Choroid plexus epithelial cell (primary cell): ENCODE results near the gene TRIP6.
"Not testable (repeated sequence)": the region's sequence is repeated elsewhere in the genome, so short reads cannot be mapped to it uniquely, and the experiment has no call there.

ENCODE experiments used
- DNase-seq: peaks from one replicate; pipeline ENCODE4 v3.0.0-alpha.2; 2010; ENCODE audit warnings: low read depth
- H3K4me3 ChIP-seq: 2 replicates; pipeline ENCODE4 v1.5.1; 2011; ENCODE audit warnings: low read depth, mild to moderate bottlenecking, control low read depth, low read length, moderate library complexity
- CTCF ChIP-seq: conservative IDR thresholded peaks from 2 replicates; pipeline ENCODE4 v1.5.1; 2011; ENCODE audit warnings: low read depth, mild to moderate bottlenecking, control low read depth, inconsistent platforms, low read length, moderate library complexity

The TRIP6 gene

GRCh38 chr7:100839361-100839760, 27.8 kb upstream of the TRIP6 start:
- no peak for DNase-seq
- H3K4me3 ChIP-seq, result no peak overlapping the region
- no peak for TF ChIP-seq CTCF

- TF ChIP-seq CTCF, result no peak
- DNase-seq, result no peak
- H3K4me3 ChIP-seq, result no peak overlapping the region
Measured at GRCh38 chr7:100840470-100841100, 26.6 kb upstream of the TRIP6 start.

GRCh38 chr7:100847360-100847759, 19.8 kb upstream of the TRIP6 start:
- H3K4me3 ChIP-seq, result no peak overlapping the region
- no peak for TF ChIP-seq CTCF
- no peak for DNase-seq

- TF ChIP-seq CTCF, result peak; percentile 95
- peak; percentile 93 for DNase-seq
Measured at GRCh38 chr7:100852048-100852872, 14.9 kb upstream of the TRIP6 start, which contains the start of gene SLC12A9. TSS of gene SLC12A9 (plus strand) at chr7:100852713. CDS start at chr7:100854198, 1,485 bp downstream.

GRCh38 chr7:100854146-100854895, 12.9 kb upstream of the TRIP6 start:
- no peak for DNase-seq
- no peak overlapping the region for H3K4me3 ChIP-seq
- TF ChIP-seq CTCF, result no peak

More at GRCh38 chr7:100852048-100852872, 14.9 kb upstream of the TRIP6 start, which contains the start of gene SLC12A9:
- peak within 1 kb of the TSS; percentile 77 for H3K4me3 ChIP-seq

- not testable (repeated sequence) for H3K4me3 ChIP-seq, DNase-seq
Measured at GRCh38 chr7:100854899-100855298, 12.3 kb upstream of the TRIP6 start.

GRCh38 chr7:100855515-100855914, 11.7 kb upstream of the TRIP6 start:
- TF ChIP-seq CTCF, result no peak
- no peak for DNase-seq

More at GRCh38 chr7:100855515-100855914, 11.7 kb upstream of the TRIP6 start:
- H3K4me3 ChIP-seq, result no peak overlapping the region
